B cell (primary cell): ENCODE results near the gene PC.

Source experiments
- CTCF ChIP-seq: fragments of 200-600 bp; IDR thresholded peaks from one replicate; pipeline ENCODE4 v1.8.0; 2022; ENCODE audit warnings: antibody characterized with exemption, mild to moderate bottlenecking
- EZH2 ChIP-seq: IDR thresholded peaks from 2 replicates; pipeline ENCODE4 v1.6.1; 2012; ENCODE audit warnings: borderline replicate concordance, low read depth, mild to moderate bottlenecking, moderate library complexity, low read length; ENCODE audit not compliant: insufficient read depth, poor library complexity, severe bottlenecking

GRCh38 chr11:66834943-66835342 lies 123.2 kb downstream of the PC start:
- no peak for TF ChIP-seq CTCF
- no peak for TF ChIP-seq EZH2
